ENCODE data around the gene PIK3C2A.

DNA sequence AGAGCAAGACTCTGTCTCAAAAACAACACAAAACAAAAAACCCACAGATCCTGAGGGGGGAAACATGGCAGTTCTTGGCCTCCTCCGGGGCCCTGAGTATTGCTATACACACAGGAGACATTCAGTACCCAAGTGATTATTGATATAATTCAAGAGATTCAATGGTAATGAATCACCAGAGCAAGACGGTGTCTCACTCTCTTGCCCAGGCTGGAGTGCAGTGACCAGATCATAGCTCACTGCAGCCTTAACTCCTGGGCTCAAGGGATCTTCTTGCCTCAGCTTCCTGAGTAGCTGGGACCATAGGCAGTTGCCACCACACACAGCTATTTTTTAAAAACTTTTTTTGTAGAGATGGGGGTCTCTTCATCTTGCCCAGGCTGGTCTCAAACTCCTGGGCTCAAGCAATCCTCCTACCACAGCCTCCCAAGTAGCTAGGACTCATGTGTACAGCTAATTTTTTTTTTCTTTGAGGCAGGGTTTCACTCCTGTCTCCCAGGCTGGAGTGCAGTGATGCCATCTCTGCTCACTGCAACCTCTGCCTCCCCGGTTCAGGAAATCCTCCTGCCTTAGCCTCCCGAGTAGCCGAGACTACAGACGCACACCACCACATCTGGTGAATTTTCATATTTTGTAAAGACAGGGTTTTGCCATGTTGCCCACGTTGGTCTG, 21.8 kb upstream of the PIK3C2A start:
- TF ChIP-seq POLR2A (IDR thresholded peaks at IDR 0.05; ENCODE audit: low read depth, low read length) (no peak), POLR2AphosphoS5 (IDR thresholded peaks at IDR 0.05; ENCODE audit: low read depth, low read length) (no peak), TAF1 (IDR thresholded peaks at IDR 0.05; ENCODE audit: low read depth, low read length) (no peak), PAX5 (IDR thresholded peaks at IDR 0.05; ENCODE audit: insufficient read depth, low read length, severe bottlenecking) (no peak), SPI1 (IDR thresholded peaks at IDR 0.05; ENCODE audit: low read depth, low read length) (no peak)

Data from GM12891 (cell line).